HEK293 (cell line): ENCODE results near the gene MRPL44.

Experiments
- CTCF ChIA-PET: fragments of 350-600 bp; formaldehyde crosslinking; extraction: SDS; loops from one replicate; lab custom pipeline; 2021; ENCODE audit warnings: antibody characterized with exemption; lab: Yijun Ruan, JAX
- POLR2A ChIA-PET: fragments of 300-600 bp; formaldehyde crosslinking; extraction: SDS; loops from one replicate; lab custom pipeline; 2020; ENCODE audit warnings: antibody characterized with exemption, inconsistent platforms; lab: Yijun Ruan, JAX
- H3K27ac ChIP-seq: fragments of 200-500 bp; sonication (Bioruptor generic); 2 replicates; pipeline ENCODE4 v1.5.1; 2014; ENCODE audit warnings: low read depth, low read length, control low read depth, inconsistent platforms; ENCODE audit errors: extremely low read depth
- H3K36me3 ChIP-seq, 2 experiments: fragments of 200-500 bp in 1 of 2; sonication (Bioruptor generic) in 1 of 2; 1 replicate in 1 of 2; 2 replicates in 1 of 2; pipeline ENCODE4 v1.5.1; 2014 to 2017; ENCODE audit warnings: inconsistent platforms in 2 of 2, low read length in 2 of 2; ENCODE audit not compliant: control insufficient read depth in 2 of 2, insufficient read depth in 1 of 2
- H3K4me1 ChIP-seq: fragments of 200-500 bp; sonication (Bioruptor generic); 2 replicates; pipeline ENCODE4 v1.5.1; 2014; ENCODE audit warnings: mild to moderate bottlenecking, low read length, inconsistent platforms; ENCODE audit not compliant: control insufficient read depth, insufficient read depth
- H3K4me3 ChIP-seq: 2 replicates; pipeline ENCODE4 v1.5.1; 2011; ENCODE audit warnings: low read depth, mild to moderate bottlenecking, control low read depth, low read length, moderate library complexity
- H3K9me3 ChIP-seq: fragments of 200-500 bp; sonication (Bioruptor generic); 2 replicates; pipeline ENCODE4 v1.5.1; 2014; ENCODE audit warnings: low read depth, low read length, inconsistent platforms; ENCODE audit not compliant: control insufficient read depth, insufficient read depth
- GLIS1 ChIP-seq: fragments of 450-650 bp; formaldehyde crosslinking; IDR thresholded peaks from 2 replicates; pipeline ENCODE4 v1.5.1; 2016; ENCODE audit warnings: missing biosample characterization, missing genetic modification characterization
- GLIS2 ChIP-seq: fragments of 450-650 bp; formaldehyde crosslinking; IDR thresholded peaks from 2 replicates; pipeline ENCODE4 v1.5.1; 2016; ENCODE audit warnings: missing biosample characterization, missing genetic modification characterization
- HOXC10 ChIP-seq: sonication (generic); formaldehyde crosslinking; IDR thresholded peaks from 2 replicates; pipeline ENCODE4 v1.8.1; 2023; ENCODE audit warnings: mild to moderate bottlenecking, missing genetic modification reagents
- KLF1 ChIP-seq: fragments of 450-650 bp; formaldehyde crosslinking; IDR thresholded peaks from 2 replicates; pipeline ENCODE4 v1.5.1; 2016; ENCODE audit warnings: missing biosample characterization, missing genetic modification characterization
- MEIS1 ChIP-seq: sonication (generic); formaldehyde crosslinking; IDR thresholded peaks from 2 replicates; pipeline ENCODE4 v1.8.1; 2022; ENCODE audit warnings: missing genetic modification reagents, mild to moderate bottlenecking, borderline replicate concordance
- SALL2 ChIP-seq: fragments of 450-650 bp; formaldehyde crosslinking; IDR thresholded peaks from 2 replicates; pipeline ENCODE4 v1.5.0; 2017; ENCODE audit warnings: missing biosample characterization, mild to moderate bottlenecking, missing genetic modification characterization, borderline replicate concordance
- ZEB2 ChIP-seq: fragments of 450-650 bp; formaldehyde crosslinking; IDR thresholded peaks from 2 replicates; pipeline ENCODE4 v1.5.1; 2016; ENCODE audit warnings: missing biosample characterization, missing genetic modification characterization
- ZFP69B ChIP-seq: fragments of 450-650 bp; formaldehyde crosslinking; IDR thresholded peaks from 2 replicates; pipeline ENCODE4 v1.5.1; 2016; ENCODE audit warnings: missing biosample characterization, missing genetic modification characterization
- ZNF16 ChIP-seq: fragments of 450-650 bp; formaldehyde crosslinking; IDR thresholded peaks from 2 replicates; pipeline ENCODE4 v1.5.1; 2016; ENCODE audit warnings: low read depth, missing biosample characterization, missing genetic modification characterization
- ZNF335 ChIP-seq: fragments of 450-650 bp; formaldehyde crosslinking; conservative IDR thresholded peaks from 2 replicates; pipeline ENCODE4 v1.5.1; 2016; ENCODE audit warnings: missing biosample characterization, missing genetic modification characterization
- ZNF354C ChIP-seq: fragments of 450-650 bp; formaldehyde crosslinking; IDR thresholded peaks from 2 replicates; pipeline ENCODE4 v1.5.1; 2016; ENCODE audit warnings: missing biosample characterization, missing genetic modification characterization, low read depth, borderline replicate concordance
- ZNF600 ChIP-seq: fragments of 450-650 bp; formaldehyde crosslinking; IDR thresholded peaks from 2 replicates; pipeline ENCODE4 v1.5.1; 2016; ENCODE audit warnings: missing biosample characterization, missing genetic modification characterization
- ZNF76 ChIP-seq: fragments of 450-650 bp; formaldehyde crosslinking; IDR thresholded peaks from 2 replicates; pipeline ENCODE4; 2016; ENCODE audit warnings: low read depth, missing biosample characterization, missing genetic modification characterization, borderline replicate concordance
- ZNF777 ChIP-seq: fragments of 450-650 bp; formaldehyde crosslinking; IDR thresholded peaks from 2 replicates; pipeline ENCODE4 v1.5.1; 2017; ENCODE audit warnings: missing biosample characterization, missing genetic modification characterization, borderline replicate concordance
- TF ChIP-seq, protein P1 (sequence below): fragments of 450-650 bp; formaldehyde crosslinking; IDR thresholded peaks from 2 replicates; pipeline ENCODE4 v1.5.1; 2016; ENCODE audit warnings: missing biosample characterization, missing genetic modification characterization, low read depth
- TF ChIP-seq, protein P2 (sequence below): fragments of 450-650 bp; formaldehyde crosslinking; IDR thresholded peaks from 2 replicates; pipeline ENCODE4 v1.5.1; 2016; ENCODE audit warnings: missing biosample characterization, missing genetic modification characterization
- TF ChIP-seq, protein P3 (sequence below): fragments of 450-650 bp; IDR thresholded peaks from 2 replicates; pipeline ENCODE4 v1.5.1; 2018; ENCODE audit warnings: missing biosample characterization, missing genetic modification characterization
- TF ChIP-seq, protein P4 (sequence below): sonication (generic); formaldehyde crosslinking; IDR thresholded peaks from 2 replicates; pipeline ENCODE4 v1.8.1; 2022; ENCODE audit warnings: mild to moderate bottlenecking, moderate library complexity, missing genetic modification reagents
- TF ChIP-seq, protein P5 (sequence below): fragments of 450-650 bp; formaldehyde crosslinking; IDR thresholded peaks from 2 replicates; pipeline ENCODE4 v1.5.0; 2017; ENCODE audit warnings: missing biosample characterization, missing genetic modification characterization, borderline replicate concordance
- TF ChIP-seq, protein P6 (sequence below): fragments of 450-650 bp; formaldehyde crosslinking; IDR thresholded peaks from 2 replicates; pipeline ENCODE4 v1.5.1; 2016; ENCODE audit warnings: missing biosample characterization, missing genetic modification characterization

The MRPL44 gene

DNA sequence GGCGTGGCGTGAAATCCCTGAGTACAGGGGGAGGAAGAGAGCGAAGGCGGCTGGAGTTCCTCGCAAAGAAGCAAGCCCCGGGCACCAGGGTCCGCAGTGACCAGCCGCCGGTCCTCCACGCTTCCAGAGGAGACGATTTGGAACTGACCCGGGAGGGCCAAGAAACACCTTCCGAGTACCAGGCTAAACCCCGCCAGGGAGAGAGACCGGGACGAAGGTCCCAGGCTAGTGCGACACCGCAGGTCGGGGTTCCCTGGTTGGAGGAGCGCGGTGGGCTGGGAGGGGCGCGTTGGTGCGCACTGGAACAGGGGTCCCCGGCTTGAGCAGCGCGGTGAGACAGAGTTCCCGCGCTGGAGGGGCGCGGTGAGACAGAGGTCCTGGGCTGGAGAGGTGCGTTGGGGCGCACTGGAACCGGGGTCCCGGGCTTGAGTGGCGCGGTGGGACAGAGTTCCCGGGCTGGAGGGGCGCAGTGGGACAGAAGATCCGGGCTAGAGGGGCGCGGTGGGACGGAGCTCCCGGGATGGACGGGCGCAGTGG is 13.0 kb upstream of the MRPL44 start (continued):
- TF ChIP-seq ZNF600 (peak; percentile 17; the same call in 1 of the 2 replicates), MEIS1 (CRISPR knock-in tag) (no peak), SALL2 (tag by site-specific recombination) (no peak), HOXC10 (CRISPR knock-in tag) (no peak), ZNF16 (tag by site-specific recombination) (no peak)
- TF ChIP-seq, protein P1, sequence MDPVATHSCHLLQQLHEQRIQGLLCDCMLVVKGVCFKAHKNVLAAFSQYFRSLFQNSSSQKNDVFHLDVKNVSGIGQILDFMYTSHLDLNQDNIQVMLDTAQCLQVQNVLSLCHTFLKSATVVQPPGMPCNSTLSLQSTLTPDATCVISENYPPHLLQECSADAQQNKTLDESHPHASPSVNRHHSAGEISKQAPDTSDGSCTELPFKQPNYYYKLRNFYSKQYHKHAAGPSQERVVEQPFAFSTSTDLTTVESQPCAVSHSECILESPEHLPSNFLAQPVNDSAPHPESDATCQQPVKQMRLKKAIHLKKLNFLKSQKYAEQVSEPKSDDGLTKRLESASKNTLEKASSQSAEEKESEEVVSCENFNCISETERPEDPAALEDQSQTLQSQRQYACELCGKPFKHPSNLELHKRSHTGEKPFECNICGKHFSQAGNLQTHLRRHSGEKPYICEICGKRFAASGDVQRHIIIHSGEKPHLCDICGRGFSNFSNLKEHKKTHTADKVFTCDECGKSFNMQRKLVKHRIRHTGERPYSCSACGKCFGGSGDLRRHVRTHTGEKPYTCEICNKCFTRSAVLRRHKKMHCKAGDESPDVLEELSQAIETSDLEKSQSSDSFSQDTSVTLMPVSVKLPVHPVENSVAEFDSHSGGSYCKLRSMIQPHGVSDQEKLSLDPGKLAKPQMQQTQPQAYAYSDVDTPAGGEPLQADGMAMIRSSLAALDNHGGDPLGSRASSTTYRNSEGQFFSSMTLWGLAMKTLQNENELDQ (tag by site-specific recombination) = no peak
- TF ChIP-seq, protein P2, sequence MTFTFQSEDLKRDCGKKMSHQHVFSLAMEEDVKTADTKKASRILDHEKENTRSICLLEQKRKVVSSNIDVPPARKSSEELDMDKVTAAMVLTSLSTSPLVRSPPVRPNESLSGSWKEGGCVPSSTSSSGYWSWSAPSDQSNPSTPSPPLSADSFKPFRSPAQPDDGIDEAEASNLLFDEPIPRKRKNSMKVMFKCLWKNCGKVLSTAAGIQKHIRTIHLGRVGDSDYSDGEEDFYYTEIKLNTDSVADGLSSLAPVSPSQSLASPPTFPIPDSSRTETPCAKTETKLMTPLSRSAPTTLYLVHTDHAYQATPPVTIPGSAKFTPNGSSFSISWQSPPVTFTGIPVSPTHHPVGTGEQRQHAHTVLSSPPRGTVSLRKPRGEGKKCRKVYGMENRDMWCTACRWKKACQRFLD (tag by site-specific recombination) = no peak

DNA sequence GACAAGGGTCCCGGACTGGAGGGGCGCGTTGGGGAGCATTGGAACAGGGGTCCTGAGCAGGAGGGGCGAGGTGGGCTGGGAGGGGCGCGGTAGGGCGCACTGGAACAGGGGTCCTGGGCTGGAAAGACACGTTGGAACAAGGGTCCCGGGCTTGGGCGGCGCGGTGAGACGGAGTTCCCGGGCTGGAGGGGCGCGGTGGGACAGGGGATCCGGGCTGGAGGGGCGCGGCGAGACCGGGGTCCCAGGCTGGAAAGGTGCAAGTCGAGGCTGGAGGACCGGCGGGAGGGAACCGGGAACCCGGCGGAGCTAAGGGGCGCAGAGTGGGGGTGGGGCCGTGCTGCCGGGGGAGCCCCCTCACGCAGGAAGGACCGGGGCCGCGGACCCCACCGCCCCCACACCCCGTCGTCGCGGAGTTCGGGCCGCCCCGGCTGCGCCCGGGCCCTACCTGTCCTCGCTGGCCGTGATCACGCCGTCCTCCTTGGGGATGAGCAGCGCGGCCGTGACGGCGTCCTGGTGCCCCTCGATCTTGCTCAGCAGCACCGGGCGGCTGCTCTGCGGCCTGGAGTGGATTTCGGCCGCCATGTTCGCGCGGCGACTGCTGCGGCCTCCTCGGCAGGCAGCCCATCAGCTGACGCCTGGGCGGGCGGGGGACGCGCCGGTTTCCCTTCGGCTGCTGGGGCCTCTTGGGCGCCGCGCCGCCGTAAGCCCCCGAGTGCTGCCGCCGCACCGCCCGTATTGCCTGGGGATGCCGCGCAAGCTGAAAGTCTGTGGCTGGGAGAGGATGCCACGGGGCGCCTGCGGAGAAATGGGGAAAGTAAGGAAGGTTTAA is 12.3 kb upstream of the MRPL44 start, which contains the start of gene WDFY1:
Gene WDFY1, minus strand, starts transcription at position 633 of the 829 bp plus-strand sequence. Its CDS starts 51 bp downstream, at position 582.
- H3K4me3 ChIP-seq = peak within 1 kb of the TSS; percentile 98
- ChIA-PET POLR2A (interaction anchor here (0.9 to 1.1 kb wide), 2 partner anchors 9 to 11 kb away, joined by 3 to 4 read pairs; no protein-coding TSS in a partner anchor), CTCF (interaction anchor here (0.6 to 1.1 kb wide), 3 partner anchors 10 to 16 kb away, joined by 3 to 4 read pairs (median 4); no protein-coding TSS in a partner anchor)
- no peaks in the 10 kb centered on the region for H3K36me3 ChIP-seq
- no peaks in the 10 kb centered on the region for H3K4me1 ChIP-seq
- H3K9me3 ChIP-seq = no peaks in the 10 kb centered on the region
- peak within 1 kb of the TSS; percentile 84 for H3K27ac ChIP-seq
- TF ChIP-seq, protein P3, sequence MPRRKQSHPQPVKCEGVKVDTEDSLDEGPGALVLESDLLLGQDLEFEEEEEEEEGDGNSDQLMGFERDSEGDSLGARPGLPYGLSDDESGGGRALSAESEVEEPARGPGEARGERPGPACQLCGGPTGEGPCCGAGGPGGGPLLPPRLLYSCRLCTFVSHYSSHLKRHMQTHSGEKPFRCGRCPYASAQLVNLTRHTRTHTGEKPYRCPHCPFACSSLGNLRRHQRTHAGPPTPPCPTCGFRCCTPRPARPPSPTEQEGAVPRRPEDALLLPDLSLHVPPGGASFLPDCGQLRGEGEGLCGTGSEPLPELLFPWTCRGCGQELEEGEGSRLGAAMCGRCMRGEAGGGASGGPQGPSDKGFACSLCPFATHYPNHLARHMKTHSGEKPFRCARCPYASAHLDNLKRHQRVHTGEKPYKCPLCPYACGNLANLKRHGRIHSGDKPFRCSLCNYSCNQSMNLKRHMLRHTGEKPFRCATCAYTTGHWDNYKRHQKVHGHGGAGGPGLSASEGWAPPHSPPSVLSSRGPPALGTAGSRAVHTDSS (tag by site-specific recombination) = no peak
- TF ChIP-seq KLF1 (tag by site-specific recombination) (0 out of 2 replicates have a peak, but pooled peaks have one; percentile 13), ZNF354C (tag by site-specific recombination) (no peak), ZNF335 (tag by site-specific recombination) (peak; percentile 94), ZNF76 (tag by site-specific recombination) (peak; percentile 71), GLIS1 (tag by site-specific recombination) (peak; percentile 28; the same call in 1 of the 2 replicates), ZEB2 (tag by site-specific recombination) (peak; percentile 72; the same call in 1 of the 2 replicates), ZNF777 (peak; percentile 19; the same call in 1 of the 2 replicates), GLIS2 (tag by site-specific recombination) (peak; percentile 82), ZFP69B (peak; percentile 43; the same call in 1 of the 2 replicates)
- TF ChIP-seq, protein P4, sequence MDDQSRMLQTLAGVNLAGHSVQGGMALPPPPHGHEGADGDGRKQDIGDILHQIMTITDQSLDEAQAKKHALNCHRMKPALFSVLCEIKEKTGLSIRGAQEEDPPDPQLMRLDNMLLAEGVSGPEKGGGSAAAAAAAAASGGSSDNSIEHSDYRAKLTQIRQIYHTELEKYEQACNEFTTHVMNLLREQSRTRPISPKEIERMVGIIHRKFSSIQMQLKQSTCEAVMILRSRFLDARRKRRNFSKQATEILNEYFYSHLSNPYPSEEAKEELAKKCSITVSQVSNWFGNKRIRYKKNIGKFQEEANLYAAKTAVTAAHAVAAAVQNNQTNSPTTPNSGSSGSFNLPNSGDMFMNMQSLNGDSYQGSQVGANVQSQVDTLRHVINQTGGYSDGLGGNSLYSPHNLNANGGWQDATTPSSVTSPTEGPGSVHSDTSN (CRISPR knock-in tag) = peak; percentile 80
- TF ChIP-seq, protein P5, sequence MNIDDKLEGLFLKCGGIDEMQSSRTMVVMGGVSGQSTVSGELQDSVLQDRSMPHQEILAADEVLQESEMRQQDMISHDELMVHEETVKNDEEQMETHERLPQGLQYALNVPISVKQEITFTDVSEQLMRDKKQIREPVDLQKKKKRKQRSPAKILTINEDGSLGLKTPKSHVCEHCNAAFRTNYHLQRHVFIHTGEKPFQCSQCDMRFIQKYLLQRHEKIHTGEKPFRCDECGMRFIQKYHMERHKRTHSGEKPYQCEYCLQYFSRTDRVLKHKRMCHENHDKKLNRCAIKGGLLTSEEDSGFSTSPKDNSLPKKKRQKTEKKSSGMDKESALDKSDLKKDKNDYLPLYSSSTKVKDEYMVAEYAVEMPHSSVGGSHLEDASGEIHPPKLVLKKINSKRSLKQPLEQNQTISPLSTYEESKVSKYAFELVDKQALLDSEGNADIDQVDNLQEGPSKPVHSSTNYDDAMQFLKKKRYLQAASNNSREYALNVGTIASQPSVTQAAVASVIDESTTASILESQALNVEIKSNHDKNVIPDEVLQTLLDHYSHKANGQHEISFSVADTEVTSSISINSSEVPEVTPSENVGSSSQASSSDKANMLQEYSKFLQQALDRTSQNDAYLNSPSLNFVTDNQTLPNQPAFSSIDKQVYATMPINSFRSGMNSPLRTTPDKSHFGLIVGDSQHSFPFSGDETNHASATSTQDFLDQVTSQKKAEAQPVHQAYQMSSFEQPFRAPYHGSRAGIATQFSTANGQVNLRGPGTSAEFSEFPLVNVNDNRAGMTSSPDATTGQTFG = no peak
- TF ChIP-seq, protein P6, sequence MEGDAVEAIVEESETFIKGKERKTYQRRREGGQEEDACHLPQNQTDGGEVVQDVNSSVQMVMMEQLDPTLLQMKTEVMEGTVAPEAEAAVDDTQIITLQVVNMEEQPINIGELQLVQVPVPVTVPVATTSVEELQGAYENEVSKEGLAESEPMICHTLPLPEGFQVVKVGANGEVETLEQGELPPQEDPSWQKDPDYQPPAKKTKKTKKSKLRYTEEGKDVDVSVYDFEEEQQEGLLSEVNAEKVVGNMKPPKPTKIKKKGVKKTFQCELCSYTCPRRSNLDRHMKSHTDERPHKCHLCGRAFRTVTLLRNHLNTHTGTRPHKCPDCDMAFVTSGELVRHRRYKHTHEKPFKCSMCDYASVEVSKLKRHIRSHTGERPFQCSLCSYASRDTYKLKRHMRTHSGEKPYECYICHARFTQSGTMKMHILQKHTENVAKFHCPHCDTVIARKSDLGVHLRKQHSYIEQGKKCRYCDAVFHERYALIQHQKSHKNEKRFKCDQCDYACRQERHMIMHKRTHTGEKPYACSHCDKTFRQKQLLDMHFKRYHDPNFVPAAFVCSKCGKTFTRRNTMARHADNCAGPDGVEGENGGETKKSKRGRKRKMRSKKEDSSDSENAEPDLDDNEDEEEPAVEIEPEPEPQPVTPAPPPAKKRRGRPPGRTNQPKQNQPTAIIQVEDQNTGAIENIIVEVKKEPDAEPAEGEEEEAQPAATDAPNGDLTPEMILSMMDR (tag by site-specific recombination) = peak; percentile 43; the same call in 1 of the 2 replicates
